Lower leg skin (tissue), 4 donors: Measurements from ENCODE around the gene BCAR1. TPM values are rescaled to one million over a fixed set of nuclear protein-coding genes. Genes with fewer than 3 reads are reported as not detected.

Experiments
- DNase-seq, 2 donors: peaks; one replicate each; pipeline ENCODE4 v3.0.0-alpha.2; 2019; ENCODE audit warnings: low spot score in 2 of 2
- H3K4me3 ChIP-seq: fragments of 200-600 bp; sonication (generic); 2 replicates; pipeline ENCODE4 v1.5.1; 2017; ENCODE audit warnings: mild to moderate bottlenecking, low read depth; ENCODE audit not compliant: poor library complexity, severe bottlenecking
- POLR2A ChIP-seq, 2 donors: fragments of 450-650 bp; IDR thresholded peaks; one replicate each; pipeline ENCODE4 v1.6.1; 2016 to 2017; ENCODE audit warnings: antibody characterized with exemption in 2 of 2, mild to moderate bottlenecking in 1 of 2, moderate library complexity in 1 of 2
- WGBS, 2 donors: methylation state at CpG; one replicate each; pipeline ENCODE4 v1.1.5; 2018; 5-methylcytosine and 5-hydroxymethylcytosine counted together
- intact Hi-C: fragments of 100-400 bp; cut with DNase I; formaldehyde crosslinking; loops from one replicate; pipeline ENCODE4 v1.15.0; 2023; ENCODE audit warnings: low total_unique reads
- total RNA-seq, 4 donors: library from RNA; depleted of rRNA; stranded (reverse); fragments of >200 nt; gene quantifications; one replicate each; pipeline ENCODE4 v1.1.0, GENCODE V29; 2016
- TF ChIP-seq, protein P1 (sequence below), 3 donors: fragments of 450-650 bp; IDR thresholded peaks; one replicate each; pipeline ENCODE4 v1.5.1; 2016; ENCODE audit warnings: antibody characterized with exemption in 3 of 3, mild to moderate bottlenecking in 3 of 3, moderate library complexity in 2 of 3

Gene BCAR1
- total RNA-seq, 4 donors from 2014 or later, result 16.4 to 38.1 (median 28.8) TPM

DNA sequence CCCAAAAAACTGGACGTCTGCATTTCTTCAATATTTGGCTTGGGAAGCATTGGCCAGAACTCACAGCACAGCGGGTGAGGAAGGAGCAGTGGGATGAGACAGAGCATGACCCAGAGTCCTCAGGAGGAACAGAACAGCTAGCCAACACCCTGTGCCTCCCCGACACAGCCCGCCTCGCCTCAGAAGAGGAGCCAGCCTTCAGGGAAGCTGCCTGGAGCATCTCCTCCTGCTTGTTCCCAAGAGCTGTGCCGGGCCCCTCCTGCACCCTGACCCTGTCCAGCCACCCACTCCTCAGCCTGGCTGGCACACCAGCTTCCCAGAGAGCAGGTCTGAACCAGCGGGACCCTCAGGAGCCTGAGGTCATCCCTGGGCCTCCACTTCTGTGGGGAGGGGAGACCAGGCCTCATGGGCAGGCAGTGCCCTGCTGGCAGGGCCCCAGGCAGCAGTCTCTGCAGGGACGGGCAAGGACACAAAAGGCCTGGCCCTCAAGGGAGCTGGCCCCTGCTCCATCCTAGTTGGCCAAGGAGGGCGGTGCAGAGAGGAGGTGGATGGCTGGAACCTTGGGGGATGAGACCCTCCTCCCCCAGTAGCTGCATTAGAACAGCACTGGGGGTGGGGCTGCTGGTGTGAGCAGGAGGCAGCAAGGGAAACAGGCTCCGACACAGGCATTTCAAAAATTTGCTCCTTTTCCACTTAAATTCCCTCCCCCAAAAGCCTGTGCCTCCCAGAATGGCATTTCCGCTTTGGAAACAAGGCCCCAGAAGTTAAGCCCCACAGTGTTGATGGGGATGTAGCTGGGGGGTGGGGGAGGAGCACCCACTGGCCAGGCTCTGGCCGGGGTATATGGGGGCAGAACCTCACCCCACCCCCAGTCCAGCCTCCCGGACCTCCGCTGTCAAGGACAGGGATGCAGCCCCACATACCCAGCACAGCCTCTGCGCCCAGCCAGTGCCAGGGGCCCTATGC lies 1.8 kb upstream of the BCAR1 start:
- no peak overlapping the region for H3K4me3 ChIP-seq
- no peak for DNase-seq
- TF ChIP-seq, protein P1, sequence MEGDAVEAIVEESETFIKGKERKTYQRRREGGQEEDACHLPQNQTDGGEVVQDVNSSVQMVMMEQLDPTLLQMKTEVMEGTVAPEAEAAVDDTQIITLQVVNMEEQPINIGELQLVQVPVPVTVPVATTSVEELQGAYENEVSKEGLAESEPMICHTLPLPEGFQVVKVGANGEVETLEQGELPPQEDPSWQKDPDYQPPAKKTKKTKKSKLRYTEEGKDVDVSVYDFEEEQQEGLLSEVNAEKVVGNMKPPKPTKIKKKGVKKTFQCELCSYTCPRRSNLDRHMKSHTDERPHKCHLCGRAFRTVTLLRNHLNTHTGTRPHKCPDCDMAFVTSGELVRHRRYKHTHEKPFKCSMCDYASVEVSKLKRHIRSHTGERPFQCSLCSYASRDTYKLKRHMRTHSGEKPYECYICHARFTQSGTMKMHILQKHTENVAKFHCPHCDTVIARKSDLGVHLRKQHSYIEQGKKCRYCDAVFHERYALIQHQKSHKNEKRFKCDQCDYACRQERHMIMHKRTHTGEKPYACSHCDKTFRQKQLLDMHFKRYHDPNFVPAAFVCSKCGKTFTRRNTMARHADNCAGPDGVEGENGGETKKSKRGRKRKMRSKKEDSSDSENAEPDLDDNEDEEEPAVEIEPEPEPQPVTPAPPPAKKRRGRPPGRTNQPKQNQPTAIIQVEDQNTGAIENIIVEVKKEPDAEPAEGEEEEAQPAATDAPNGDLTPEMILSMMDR (IDR thresholded peaks at IDR 0.05), result no peak
- no peak for TF ChIP-seq POLR2A (IDR thresholded peaks at IDR 0.05)
- intact Hi-C loops, result no loop called here
- WGBS, 2 donors, result 51 to 55% methylated on average over 12 to 14 of the region's 15 CpGs

DNA sequence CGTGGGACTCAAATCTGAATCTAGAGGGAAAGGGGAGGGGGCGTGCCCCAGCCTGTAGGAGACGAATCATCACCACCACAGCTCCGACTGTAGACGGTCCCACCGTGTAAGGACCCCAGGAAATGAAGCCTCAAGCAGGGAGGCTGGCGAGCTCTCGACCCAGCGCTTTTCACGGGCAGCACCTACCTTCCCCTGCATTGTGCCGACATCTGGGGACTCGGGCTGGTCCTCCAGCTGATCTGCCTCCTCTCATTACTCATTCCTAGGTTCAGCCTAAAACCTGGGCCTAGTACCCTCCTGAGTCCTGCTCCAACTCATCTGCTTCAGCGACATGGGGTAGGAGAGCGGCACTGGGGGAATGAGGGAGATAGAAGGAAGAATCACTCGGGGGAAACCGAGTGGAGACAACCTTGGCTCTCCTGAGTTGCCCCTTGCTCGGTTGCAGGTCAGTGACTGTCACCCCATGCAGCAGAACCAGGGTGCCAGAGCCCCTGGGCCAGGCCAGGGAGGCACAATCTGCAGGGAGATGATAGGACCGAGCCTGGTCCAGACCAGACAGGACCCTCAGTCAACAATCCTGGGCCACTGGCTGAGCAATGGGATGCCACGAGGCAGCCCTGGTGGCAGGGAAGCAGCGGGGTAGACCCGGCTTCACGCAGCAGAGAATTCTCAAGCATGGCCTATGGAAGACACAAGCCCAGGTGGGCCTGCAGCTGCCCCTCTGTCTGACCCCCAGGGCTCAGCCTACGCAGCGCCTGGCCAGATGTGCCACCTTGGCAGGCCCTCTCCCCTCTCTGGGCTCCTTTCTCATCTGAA lies 833 bp upstream of the BCAR1 start:
- TF ChIP-seq, protein P1 (IDR thresholded peaks at IDR 0.05), result no peak
- no peak for TF ChIP-seq POLR2A (IDR thresholded peaks at IDR 0.05)
- intact Hi-C loops, result no loop called here
- DNase-seq, result no peak
- no peak overlapping the region for H3K4me3 ChIP-seq
- 54 to 60% methylated on average over 18 to 19 of the region's 24 CpGs for WGBS, 2 donors

DNA sequence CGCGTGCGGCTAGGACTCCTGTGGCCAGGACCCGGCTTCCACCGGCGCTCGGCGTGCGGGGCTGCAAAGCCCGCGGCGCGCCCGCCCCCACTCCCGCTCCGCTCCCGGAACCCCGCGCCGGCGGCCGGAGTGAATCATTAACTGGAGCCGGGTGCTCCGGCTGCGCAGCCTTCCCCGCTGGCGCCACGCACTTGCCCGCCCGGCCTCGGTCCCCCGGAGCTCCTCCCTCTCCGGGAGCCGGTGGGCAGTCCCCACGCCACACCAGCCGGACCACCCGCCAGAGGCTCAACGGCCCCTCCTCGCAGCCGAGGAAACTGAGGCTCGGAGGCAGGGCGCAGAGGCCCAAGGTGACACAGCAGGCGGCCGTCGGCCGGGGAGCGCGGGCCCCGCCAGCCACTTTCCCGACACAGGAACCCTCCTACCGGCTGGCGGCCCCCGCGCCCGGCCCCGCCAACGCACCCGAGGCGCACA lies 580 bp downstream of the BCAR1 start:
- intact Hi-C loops, result no loop called here
- H3K4me3 ChIP-seq, result peak overlapping the region; percentile 49
- no peak for DNase-seq
- TF ChIP-seq, protein P1 (IDR thresholded peaks at IDR 0.05), result no peak
- no peak for TF ChIP-seq POLR2A (IDR thresholded peaks at IDR 0.05)
- 1% methylated on average over 31 to 37 of the region's 59 CpGs for WGBS, 2 donors

DNA sequence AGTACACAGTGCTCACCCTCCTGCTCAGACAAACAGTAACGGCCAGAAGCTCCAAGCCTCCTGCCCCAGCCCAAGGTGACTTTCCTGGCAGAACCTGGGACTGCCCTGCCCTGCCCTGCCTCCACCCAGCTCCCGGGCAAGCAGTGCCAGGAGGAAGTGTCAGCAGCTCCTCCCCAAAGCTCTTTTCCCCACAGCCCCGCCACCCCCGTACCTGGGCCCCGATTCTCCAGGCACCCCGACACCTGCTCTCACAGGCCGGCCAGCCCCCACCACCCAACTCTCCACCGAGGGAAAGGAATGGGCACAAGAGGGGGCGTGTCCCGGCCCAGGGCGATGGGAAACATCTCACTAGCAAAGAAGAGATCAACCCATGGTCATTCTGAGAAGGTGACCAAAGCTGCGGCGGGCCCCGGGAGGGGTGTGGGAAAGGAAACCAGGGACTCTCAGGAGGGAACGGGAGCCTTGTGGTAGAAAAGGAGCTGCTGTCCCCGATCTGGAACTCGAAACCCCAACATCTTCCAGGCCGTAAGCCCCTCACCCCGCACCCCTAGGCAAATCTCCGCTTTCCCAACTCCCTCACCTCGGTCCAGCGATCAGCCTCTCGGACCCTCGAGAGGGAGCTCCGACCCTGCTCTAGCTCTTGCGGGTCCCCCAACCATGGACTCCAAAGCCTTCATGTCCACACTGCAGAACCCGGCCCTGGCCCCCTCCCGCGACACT lies 1.2 kb downstream of the BCAR1 start:
- 1 to 7% methylated on average over 29 of the region's 29 CpGs for WGBS, 2 donors
- intact Hi-C loops, result no loop called here
- no peak for DNase-seq
- TF ChIP-seq, protein P1 (IDR thresholded peaks at IDR 0.05), result no peak
- TF ChIP-seq POLR2A (IDR thresholded peaks at IDR 0.05), result no peak
- H3K4me3 ChIP-seq, result peak overlapping the region; percentile 49

DNA sequence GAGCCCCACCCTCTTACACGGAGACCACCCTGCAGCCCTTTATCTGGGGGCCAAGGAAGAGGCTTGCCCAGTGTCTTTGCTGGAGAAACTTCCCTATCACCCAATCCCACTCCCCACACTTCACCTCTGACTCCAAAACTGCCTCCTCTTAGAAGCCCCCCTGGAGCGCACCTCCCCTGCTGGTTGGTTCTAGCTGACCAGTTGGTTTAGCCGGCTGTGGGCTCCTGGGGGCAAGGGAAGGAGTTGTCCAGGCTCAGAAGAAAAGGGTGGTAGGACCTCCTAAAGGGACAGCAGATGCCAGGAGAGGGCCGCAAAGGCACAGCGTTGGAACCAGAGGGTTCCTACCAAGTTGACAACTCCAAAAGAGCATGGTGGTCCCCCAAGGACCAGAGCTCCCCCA lies 2.0 kb downstream of the BCAR1 start:
- no peak overlapping the region for H3K4me3 ChIP-seq
- no peak for TF ChIP-seq POLR2A (IDR thresholded peaks at IDR 0.05)
- TF ChIP-seq, protein P1 (IDR thresholded peaks at IDR 0.05), result no peak
- DNase-seq, result no peak
- intact Hi-C loops, result no loop called here
- WGBS, 2 donors, result 68 to 72% methylated on average over 5 of the region's 5 CpGs
